Panc1 (cell line): ENCODE results near the gene CCDC137.

Experiments
- CTCF ChIP-seq: fragments of 450-650 bp; IDR thresholded peaks from 2 replicates; pipeline ENCODE4 v1.5.1; 2017; ENCODE audit warnings: mild to moderate bottlenecking
- SIN3A ChIP-seq: IDR thresholded peaks from 2 replicates; pipeline ENCODE4 v1.6.1; 2012; ENCODE audit warnings: low read depth, mild to moderate bottlenecking, low read length, moderate library complexity, borderline replicate concordance; ENCODE audit not compliant: insufficient read depth
- TCF7L2 ChIP-seq: IDR thresholded peaks from 2 replicates; pipeline ENCODE4 v1.6.1; 2011; ENCODE audit warnings: mild to moderate bottlenecking, low read depth, low read length, inconsistent platforms

DNA sequence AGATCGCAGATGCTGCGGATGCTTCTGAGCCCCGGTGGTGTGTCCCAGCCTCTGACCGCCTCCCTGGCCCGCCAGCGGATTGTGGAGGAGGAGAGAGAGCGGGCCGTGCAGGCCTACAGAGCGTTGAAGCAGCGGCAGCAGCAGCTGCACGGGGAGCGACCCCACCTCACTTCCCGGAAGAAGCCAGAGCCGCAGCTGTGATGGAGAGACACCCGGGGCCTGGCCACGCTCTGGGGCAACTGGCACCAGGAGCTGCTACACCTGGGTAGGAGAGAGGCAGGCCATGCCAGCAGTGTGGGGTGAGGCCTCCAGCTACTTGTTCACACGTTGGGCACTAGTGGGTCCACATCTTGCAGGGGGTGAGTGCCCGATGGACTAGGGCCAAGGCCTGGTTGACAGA, 6.0 kb downstream of the CCDC137 start:
- TF ChIP-seq SIN3A, result no peak
- TF ChIP-seq CTCF, result no peak
- TF ChIP-seq TCF7L2, result no peak
